Activated CD4-positive, CD25-positive, alpha-beta regulatory T cell treated with anti-CD3 and anti-CD28 coated beads, Interleukin-2, amount 50 U/mL, for 24 hours (primary cell): ENCODE data around the gene RAPGEFL1.
A peak's percentile ranks its signal among the peaks of the same experiment; 100 is the strongest.
"Not testable (repeated sequence)": the region's sequence is repeated elsewhere in the genome, so short reads cannot be mapped to it uniquely, and the experiment has no call there.

Experiments used
- ATAC-seq, 2 donors: fragments of 150-1000 bp; cut with Tn5 transposase; one replicate each; pipeline ENCODE4 v1.10.0; 2021; ENCODE audit warnings: mild to moderate bottlenecking in 1 of 2, moderate library complexity in 1 of 2

Gene RAPGEFL1

DNA sequence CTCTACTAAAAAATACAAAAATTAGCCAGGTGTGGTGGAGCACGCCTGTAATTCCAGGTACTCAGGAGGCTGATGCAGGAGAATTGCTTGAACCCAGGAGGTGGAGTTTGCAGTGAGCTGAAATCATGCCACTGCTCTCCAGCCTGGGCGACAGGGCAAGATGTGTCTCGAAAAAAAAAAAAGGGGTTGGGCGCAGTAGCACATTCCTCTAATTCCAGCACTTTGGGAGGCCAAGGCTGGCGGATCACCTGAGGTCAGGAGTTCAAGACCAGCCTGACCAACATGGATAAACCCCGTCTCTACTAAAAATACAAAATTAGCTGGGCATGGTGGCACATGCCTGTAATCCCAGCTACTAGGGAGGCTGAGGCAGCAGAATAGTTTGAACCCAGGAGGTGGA lies 36.6 kb downstream of the RAPGEFL1 start:
- not testable (repeated sequence) for ATAC-seq

- ATAC-seq = peak in 1 of 2 donors; percentile 39
Observed at GRCh38 chr17:40218006-40218739, 40.9 kb downstream of the RAPGEFL1 start.

GRCh38 chr17:40218740-40219593 lies 41.7 kb downstream of the RAPGEFL1 start, which contains the start of gene WIPF2:
Gene WIPF2 (plus strand): TSS chr17:40219304. CDS start chr17:40256460, 37,156 bp downstream.
- ATAC-seq = peak; percentile 91 to 94

- peak in 1 of 2 donors; percentile 4 for ATAC-seq
Observed at GRCh38 chr17:40219594-40220338, 42.5 kb downstream of the RAPGEFL1 start.

- ATAC-seq = no peak
Observed at GRCh38 chr17:40224718-40225550, 47.7 kb downstream of the RAPGEFL1 start.

DNA sequence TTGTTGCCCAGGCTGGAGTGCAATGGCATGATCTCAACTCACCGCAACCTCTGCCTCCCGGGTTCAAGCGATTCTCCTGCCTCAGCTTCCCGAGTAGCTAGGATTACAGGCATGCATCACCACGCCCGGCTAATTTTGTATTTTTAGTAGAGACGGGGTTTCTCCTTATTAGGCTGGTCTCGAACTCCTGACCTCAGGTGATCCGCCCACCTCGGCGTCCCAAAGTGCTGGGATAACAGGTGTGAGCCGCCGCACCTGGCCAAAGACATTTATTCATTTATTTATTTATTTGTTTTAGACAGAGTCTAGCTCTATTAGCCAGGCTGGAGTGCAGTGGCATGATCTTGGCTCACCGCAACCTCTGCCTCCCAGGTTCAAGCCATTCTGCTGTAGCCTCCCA lies 51.9 kb downstream of the RAPGEFL1 start:
- not testable (repeated sequence) for ATAC-seq

- no peak for ATAC-seq
Observed at GRCh38 chr17:40230670-40231069, 53.4 kb downstream of the RAPGEFL1 start.

GRCh38 chr17:40231928-40232327 lies 54.7 kb downstream of the RAPGEFL1 start:
- not testable (repeated sequence) for ATAC-seq

DNA sequence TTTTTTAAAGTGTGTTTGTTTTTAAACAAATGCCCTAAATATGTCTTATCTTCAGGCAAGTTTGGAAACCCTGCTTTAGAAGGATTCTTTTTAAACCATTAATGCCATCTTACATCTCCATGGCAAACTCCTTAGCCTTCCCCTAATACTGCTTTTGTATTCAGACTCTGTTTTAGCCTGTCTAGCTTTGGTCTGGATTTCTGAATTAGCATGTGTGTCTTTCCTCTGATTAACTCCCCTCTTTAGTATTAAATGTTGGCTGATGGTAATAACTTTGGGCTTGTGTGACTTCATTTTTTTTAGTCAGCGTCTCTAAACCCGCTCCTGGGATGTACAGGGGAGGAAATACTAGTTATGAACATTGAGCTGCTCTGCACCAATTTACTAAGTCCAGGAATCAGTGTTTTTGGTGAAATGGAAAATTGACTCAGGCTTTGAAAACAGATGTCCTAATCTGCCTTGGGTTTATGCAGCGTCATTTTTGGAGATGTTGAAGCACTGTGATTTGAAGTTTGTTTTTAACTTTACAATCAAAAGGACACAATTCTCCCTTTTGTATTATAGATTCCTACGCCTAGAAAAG lies 64.1 kb downstream of the RAPGEFL1 start:
- ATAC-seq = no peak

- ATAC-seq = no peak
Observed at GRCh38 chr17:40242774-40243173, 65.5 kb downstream of the RAPGEFL1 start.

- ATAC-seq = no peak
Observed at GRCh38 chr17:40243761-40244160, 66.5 kb downstream of the RAPGEFL1 start.

DNA sequence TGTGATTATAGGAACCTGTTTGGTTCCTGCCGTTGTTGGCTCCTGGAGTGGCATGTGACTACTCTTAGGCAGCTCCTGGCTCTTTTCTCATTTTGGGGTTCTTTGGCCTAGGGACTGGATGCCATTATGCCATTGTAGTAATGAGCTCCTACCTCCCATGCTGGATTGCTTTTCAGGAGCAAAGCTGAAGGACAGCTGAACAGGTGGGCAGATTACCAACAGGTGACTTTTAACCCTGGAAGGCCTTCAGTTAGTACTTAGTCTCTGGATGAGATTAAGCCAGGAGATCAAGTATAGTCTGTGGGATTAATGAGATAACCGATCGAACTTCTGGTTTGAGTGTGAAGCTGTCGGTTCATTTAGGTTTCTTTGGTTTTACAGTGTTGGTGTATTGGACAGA lies 67.0 kb downstream of the RAPGEFL1 start:
- ATAC-seq = no peak
